OCI-LY1 (cell line): Measurements from ENCODE around the gene MPZL1.

Source experiments
- CTCF ChIP-seq: fragments of 200-600 bp; sonication (generic), shearing (Covaris generic); IDR thresholded peaks from 2 replicates; pipeline ENCODE4 v1.5.1; 2017; ENCODE audit warnings: mild to moderate bottlenecking, antibody characterized with exemption, low read length, moderate library complexity, mixed read lengths
- EZH2 ChIP-seq: fragments of 200-600 bp; sonication (generic), shearing (Covaris generic); IDR thresholded peaks from 2 replicates; pipeline ENCODE4 v1.8.0; 2017; ENCODE audit warnings: borderline replicate concordance, mixed run types, mild to moderate bottlenecking, antibody characterized with exemption, low read length, moderate library complexity, mixed read lengths

GRCh38 chr1:167777269-167777650, 55.5 kb downstream of the MPZL1 start:
- TF ChIP-seq EZH2 (no peak), CTCF (no peak)
